GM18870 (cell line): Measurements from ENCODE around the gene DPH2.
A peak's percentile ranks its signal among the peaks of the same experiment; 100 is the strongest.

Experiments
- ATAC-seq: cut with Tn5 transposase; IDR thresholded peaks from one replicate; pipeline ENCODE4 v1.9.1; 2021; ENCODE audit warnings: moderate library complexity; ENCODE audit not compliant: unreplicated experiment

DPH2 gene

DNA sequence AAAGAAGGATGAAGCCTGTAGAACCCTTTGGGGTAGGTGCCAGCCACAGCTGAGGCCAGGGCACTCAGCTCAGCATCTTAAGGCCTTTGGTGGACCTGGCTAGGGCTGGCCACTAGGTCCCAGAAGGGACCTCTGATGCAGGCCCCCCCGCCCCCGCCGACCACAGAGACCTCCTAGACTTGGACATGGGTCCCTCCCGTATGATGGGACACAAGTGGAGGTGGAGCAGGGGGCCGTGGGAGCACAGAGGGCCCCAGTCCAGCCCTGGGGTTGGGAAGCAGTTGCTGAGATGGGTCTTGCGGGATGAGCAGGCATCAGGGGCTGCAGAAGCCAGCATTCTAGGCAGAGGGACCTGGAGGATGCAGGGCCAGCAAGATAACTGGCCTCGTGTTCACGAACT is 12.4 kb downstream of the DPH2 start:
- no peak for ATAC-seq

DNA sequence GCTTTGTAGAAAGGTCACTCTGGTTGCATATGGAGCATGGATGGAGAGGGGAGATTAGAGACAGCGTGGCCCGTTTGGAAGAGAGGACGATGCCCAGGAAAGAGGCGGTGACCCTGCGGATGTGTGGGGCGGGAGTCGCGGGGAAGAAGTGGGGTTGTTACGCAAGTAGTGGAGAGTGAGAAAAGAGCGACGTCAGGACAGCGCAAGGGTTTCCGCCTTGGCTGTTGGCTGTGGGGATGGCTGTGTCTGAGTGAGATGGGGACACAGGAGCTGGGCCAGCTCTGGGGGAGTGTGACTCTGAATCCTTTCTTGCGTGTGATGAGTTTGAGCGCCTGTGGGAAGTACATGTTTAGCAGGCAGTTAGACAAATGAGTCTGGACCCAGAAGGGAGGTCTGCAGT is 13.0 kb downstream of the DPH2 start:
- no peak for ATAC-seq

DNA sequence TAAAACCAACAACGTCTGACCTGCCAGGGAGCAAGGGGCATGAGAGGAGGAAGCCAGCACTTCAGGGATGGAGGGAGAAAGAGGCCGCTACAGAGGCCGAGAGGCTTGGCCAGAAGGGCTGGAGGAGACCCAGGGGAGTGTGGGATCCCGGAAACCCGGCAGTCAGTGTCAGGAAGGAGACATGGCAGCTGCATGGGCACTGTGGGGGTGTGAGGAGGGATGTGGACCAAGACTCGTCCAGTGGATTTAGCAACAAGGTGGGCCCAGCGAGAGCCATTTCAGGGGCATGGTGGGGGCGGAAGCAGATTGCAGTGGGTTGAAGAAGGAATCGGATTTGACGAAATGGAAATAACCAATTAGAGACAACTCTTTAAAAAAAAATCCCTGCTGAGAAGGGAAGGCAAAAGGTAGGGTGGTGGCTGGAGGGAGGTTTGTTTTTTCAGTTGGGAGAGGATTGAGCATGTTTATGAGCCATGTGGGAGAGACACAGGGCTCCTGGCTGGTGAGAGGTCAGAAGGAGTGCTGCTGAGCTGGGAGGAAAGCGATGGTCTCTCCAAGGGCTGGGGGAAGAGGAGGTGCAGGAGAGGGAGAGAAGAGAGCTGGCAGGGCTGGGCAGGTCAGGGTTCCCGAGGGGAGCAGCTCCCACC is 13.6 kb downstream of the DPH2 start:
- no peak for ATAC-seq

DNA sequence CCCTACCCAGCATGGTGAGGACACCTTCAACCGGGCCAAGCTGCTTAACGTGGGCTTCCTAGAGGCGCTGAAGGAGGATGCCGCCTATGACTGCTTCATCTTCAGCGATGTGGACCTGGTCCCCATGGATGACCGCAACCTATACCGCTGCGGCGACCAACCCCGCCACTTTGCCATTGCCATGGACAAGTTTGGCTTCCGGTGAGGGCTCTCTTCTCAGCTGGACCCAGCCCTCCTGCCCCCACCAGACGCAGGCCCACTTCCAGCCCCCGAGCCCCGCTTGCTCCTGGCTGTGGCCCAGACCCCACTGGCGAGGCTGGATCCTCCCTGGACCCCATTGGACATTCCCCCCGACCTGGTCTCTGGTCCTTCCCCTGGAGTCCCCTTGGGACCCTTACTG is 15.0 kb downstream of the DPH2 start:
- ATAC-seq: no peak

DNA sequence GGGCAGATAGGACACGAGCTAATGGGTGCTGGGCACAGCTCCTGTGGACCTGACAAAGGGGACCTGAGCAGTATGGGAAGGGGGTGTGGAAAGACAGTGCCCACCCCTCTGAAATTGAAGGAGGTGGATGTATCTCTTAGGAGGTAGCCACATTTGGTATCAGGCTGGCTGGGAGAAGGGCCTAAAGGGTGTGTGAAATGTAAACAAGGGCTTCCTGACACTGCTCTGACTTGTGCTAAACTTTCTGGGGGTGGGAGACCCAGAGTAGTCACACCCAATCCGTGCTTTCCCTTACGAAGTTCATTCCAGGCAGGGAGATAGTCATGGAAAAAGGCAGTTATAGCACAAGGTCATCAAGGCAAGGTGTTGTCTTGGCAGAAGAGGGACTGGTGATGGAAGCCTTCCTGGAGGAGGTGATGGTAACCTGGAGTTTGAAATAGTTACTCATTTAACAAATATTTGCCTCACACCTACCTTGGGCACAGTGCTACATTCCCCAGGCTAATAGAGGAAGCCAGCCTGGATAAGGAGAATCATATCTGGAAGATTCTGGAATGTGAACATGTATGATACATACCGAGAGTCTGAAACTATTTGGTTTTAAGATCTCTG is 16.3 kb downstream of the DPH2 start:
- no peak for ATAC-seq

DNA sequence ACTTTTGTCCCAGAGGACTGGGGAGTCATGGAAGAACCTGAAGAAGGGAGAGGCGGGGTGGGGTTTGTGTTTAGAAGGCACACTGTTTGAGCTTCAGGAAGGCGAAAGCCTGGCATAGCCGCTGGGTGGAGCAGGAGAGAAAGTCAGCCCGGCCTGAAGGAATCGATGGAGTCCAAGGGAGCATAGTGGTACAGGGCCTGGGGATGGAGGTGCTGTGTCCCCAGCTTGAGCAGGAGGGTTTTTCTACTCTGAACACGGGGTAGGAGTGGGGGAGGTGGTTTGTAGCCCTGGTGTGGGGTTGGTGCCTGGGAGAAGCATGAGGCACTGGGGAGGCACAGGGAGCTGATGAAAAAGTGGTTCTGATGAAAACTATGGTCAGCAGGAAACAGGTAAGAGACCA is 16.9 kb downstream of the DPH2 start:
- no peak for ATAC-seq

DNA sequence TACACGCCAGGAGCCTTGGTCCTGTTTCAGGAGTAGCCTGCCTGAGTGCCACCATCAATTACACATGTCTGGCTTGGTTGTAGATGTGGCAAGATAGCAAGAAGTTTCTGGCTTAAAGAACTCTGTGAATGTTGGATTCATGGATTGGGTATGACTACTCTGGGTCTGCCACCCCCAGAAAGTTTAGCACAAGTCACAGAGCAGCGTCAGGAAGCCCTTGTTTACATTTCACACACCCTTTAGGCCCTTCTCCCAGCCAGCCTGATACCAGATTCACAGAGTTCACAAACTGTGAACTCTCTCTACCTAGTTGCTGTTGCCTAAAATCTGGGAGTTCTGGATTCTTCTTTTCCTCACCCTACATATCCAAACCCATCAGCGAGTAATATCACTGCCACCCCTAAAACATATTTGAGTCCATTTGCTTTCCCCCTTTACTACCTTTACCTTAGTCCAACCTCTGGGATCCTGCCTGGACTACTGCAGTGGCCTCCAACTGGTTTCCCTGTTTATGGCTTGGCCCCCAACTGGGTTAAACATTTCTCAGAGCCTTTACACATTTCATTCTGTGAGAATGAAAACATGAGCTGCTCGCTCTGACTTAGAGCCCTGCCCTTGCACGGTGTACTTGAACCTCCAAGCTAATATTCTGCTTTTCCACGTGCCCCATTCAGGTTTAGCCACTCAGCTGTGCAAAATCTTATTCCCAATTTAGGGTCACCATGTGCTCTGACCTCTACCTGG is 17.5 kb downstream of the DPH2 start:
- ATAC-seq: no peak

DNA sequence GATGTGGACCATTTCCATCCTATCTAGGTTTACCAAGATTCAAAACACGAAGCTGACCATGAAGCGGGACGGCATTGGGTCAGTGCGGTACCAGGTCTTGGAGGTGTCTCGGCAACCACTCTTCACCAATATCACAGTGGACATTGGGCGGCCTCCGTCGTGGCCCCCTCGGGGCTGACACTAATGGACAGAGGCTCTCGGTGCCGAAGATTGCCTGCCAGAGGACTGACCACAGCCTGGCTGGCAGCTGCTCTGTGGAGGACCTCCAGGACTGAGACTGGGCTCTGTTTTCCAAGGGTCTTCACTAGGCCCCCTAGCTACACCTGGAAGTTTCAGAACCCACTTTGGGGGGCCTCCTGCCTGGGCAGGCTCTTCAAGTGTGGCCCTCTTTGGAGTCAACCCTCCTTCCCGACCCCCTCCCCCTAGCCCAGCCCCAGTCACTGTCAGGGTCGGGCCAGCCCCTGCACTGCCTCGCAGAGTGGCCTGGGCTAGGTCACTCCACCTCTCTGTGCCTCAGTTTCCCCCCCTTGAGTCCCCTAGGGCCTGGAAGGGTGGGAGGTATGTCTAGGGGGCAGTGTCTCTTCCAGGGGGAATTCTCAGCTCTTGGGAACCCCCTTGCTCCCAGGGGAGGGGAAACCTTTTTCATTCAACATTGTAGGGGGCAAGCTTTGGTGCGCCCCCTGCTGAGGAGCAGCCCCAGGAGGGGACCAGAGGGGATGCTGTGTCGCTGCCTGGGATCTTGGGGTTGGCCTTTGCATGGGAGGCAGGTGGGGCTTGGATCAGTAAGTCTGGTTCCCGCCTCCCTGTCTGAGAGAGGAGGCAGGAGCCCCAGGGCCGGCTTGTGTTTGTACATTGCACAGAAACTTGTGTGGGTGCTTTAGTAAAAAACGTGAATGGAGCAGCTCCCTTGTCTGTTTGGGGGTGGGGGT is 20.7 kb downstream of the DPH2 start:
- ATAC-seq: no peak

DNA sequence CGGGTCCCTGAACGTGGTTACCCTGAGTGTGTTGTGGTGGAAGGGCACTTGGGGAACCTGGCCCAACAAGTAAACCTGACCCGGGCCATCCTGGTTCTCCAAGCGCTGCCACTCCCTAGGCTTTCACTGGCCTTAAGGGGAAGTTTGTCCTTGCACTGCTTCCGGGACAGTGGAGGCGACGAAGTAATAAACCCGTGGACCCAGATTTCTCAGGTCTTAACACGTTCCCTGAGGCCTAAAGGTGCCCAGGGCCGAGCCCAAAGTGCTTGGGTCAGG is 21.3 kb downstream of the DPH2 start:
- ATAC-seq: no peak

DNA sequence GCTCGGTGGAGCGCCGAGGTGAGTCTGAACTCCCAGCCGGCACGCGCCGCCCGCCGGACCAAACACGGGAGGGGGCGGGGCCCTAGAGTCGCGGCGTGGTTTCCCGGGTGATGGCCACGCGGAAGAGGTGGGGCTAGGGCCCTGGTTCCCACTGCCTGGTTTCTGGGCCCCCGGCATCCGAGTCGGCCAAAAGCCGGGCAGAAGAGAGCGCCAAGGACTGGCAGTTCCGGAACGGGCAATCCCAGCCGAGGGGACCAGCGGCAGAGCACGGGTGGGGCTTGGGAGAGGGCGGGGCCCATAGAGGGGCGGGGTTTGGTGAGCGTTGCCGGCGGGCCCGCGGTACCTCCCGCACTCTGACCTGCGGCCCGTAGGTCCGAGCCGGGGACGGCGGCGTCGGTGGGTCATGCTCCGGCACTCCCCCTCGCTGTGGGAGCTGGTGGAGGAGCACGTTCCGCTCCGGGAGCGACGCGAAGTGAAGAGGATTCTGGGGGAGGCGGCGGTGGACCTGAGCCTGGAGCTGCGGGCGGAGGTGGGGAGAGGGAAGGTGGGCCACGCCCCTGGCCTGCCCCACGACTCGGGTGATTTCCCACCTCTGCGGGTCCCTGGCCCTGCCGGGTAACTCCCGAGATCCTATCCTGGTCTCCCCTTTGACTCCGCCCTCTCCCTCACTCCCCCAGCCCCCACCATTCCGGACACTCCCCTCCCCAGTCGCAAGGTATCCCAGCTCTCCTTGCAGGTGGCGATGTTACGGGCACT is 21.8 kb downstream of the DPH2 start, which contains the start of gene CCDC24:
Gene CCDC24 (plus strand): TSS at position 124 of the 756 bp plus-strand sequence. CDS start 280 bp downstream, at position 404.
- ATAC-seq: peak; percentile 40

DNA sequence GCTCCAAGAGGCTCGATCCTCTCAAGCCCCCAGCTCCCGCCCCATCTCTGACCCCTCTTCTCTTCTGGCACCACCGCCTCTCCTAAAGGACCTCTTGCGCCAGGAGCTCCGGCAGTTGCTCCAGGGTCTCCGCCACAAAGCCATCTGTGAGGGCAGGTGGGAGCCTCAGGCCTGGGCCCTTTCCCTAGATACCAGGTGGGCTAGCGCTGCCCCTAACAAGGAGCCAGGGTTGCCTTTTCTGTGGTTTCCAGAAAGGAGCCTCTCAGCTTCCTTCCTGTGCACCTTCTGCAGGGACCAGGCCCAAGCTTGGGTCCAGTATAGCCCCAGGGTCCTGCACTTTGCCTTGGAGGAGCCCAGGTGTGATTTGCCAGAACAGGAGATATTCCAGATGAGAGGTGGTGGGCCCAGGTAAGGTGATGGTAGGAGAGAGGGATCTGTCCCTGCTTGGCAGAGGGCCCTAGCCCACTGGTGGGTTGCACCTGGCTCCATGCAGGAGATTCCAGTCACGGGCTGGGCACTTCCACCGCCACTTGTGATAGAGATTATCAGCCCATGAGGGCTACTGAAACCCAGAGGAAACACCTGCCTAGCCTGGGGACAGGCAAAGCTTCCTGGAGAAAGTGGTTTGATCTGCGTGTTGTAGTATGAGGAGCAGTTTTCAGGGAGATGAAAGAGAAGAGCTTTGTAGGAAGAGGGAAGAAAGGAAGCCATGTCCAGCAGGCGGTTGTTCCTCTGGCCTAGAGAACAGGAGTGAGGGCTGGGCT is 22.6 kb downstream of the DPH2 start:
- ATAC-seq: no peak

DNA sequence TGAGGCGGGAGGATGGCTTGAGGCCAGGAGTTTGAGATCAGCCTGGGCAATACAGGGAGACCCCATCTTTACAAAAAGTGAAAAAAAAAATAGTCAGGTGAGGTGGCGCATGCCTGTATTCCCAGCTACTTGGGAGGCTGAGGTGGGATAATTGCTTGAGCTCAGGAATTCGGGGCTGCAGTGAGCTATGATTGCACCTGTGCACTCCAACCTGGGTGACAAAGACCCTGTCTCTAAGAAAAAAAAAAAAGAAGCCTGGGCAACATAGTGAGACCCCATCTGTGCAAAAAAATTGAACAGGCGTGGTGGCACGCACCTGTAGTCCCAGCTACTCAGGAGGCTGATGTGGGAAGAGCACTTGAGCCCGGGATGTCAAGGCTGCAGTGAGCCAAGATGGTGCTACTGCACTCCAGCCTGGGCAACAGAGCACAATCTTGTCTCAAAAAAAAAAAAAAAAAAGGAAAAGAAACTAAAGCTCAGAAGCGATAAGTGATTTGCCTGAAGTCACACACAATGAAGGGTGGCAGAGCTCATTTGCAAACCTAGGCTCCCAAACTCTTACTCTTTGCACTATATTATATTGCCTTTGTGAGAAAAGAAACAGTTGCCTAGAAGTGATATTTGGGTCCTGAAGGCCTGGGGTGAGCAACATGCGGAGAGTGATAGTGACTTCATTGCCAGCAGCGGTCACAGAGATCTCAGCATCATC is 23.6 kb downstream of the DPH2 start:
- ATAC-seq: no peak

DNA sequence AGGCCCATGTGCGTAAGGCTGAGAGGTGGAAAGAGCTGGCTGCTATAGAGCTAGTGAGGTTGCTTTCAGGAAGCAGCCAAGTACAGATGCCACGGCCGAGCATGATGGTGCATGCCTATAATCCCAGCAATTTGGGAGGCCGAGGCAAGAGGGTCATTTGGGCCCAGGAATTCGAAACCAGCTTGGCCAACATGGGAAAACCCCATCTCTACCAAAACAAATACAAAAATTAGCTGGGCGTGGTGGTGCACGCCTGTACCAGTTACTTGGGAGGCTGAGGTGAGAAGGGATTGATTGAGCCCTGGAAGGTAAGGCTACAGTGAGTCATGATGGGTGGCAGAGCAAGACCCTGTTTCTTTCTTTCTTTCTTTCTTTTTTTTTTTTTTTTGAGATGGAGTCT is 24.3 kb downstream of the DPH2 start:
- ATAC-seq: no peak

DNA sequence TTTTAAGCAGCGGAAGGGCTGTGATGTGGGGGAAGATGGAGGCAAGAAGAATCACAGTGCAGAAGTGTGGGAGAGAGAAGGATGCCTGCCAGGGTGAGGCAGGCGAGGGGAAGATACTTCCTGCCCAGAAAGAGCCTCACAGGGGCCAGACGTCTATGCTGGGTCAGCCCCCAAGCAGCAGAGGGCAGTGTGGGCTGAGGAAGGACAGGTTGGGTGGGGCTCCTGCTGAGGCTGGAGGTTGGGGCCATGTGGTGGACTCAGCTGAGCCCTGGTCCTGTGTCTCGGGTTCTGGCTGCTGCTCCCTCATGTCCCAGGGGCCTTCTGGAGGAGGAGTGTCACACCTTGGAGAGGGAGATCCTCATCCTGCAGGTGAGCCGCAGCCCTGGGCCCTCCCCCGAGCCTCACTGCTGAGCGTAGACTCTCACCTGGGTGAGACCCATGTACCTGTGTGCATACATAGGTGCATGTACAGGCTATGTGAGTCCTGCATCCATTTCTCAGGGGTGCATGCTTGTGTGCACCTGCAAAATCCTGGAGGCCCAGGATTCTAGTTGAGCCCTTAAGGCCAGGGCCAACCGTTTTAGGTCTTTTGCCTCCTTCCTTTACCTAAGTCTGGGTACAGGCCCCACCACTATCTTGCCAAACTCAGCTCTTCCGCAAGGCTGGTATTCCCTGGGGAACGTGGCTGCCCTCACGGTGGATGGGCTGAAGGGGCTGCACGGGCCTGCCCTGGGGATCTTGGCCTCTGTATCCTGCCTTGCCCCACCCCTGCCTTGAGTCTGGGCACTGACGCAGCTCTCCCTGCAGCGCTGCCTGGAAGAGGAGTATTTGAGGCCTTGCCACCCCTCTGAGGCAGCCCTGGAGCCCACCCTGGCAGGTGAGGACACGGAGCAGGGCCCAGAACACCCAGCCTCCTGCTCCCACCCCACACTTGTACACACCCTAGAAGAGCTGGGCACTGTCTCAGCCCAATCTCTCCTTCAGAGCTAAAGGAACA is 25.3 kb downstream of the DPH2 start:
- no peak for ATAC-seq

DNA sequence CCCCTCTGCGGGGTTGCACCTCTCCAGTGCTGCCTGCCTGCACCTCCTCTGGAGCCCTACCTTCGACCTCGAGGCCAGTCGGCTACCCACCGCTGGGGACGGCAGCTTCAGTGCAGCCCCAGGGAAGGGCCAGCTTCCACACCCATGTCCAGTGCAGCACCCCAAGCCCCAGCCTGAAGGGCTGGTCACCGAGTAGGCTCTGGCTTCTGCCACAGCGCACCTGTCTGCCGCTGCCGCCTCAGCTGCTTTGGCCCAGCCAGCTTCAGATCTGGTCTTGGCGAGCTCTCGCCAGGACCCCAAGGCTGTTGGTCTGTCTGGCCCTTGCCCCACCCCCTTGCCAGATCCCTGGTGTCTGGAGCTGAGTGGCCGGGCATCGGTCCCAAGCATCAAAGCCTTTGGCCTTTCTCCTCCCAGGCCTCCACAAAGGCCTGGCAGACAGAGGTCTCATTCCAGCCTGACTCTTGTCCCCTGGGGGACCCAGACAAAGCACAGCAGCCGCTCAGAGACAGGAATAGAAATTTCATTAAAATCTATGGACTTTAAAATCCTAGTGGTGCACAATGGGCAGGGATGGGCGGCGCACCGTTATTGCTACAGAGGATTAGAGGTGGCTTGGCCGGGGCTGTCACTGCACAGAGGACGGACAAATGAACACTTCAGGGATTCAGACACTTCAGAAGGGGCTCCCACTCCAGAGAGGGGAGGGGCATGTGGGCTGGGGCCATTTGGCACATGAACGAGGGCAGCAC is 26.3 kb downstream of the DPH2 start:
- no peak for ATAC-seq

DNA sequence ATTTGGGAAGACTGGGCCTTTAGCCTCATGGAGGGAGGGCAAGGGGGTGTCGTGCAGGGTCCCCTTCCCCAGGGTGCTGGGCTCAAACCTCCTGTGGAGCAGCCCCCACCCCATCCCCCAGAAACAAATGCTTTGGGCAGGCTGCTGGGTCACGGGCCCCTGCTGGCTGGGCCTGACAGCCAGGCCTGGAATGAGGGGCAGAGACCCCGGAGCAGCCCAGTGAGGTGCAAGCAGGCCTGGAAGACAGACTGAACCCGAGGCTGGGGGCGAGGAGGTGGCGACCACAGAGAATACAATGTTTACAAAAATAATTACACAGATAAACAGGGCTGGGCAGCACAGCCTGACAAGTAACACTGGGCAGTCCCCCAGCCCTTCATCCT is 26.9 kb downstream of the DPH2 start:
- no peak for ATAC-seq

DNA sequence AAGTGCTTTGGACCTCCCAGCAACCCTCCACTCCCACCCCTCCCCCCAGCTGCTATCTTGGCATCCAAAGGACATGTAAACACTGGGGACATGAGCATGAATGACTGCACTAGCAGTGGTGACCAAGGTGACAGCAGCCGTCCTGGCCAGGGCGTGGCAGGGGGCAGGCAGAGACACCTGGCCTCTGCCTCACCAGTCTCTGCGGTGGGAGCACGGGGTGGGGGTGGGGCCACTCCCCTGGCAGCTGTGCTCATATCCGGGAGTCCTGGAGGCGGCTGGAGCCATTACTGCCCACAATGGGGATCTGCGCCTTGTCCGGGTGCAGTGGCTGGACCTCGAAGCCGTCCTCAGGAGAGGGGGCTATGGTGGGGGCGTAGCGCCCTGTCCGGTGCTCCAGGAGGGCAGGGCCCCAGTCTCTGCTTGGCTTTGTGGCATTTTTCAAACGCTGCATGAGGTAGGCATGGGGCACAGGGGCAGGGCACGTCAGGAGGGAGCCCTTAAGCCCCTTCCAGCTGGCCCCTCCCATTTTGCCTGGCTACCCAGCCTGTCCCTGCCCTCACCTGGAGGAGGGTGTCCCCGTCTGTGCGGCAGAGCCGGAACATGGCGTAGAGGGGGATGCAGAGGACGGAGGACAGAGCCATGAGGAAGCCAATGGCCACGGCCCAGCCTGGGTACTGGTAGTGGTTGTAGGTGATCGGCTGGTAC is 27.6 kb downstream of the DPH2 start:
- no peak for ATAC-seq
